Measurements from ENCODE around the gene SEMA5A.

Gene SEMA5A

GRCh38 chr5:9212605-9213004 lies 333.3 kb downstream of the SEMA5A start:
- Histone ChIP-seq H3K27ac (ENCODE audit: low read length) (no peak overlapping the region), H3K27me3 (ENCODE audit: control insufficient read depth, insufficient read depth, low read length) (no peaks in the 10 kb centered on the region), H3K4me1 (ENCODE audit: control insufficient read depth, low read depth, low read length) (no peaks in the 10 kb centered on the region), H3K9me3 (ENCODE audit: control insufficient read depth, low read depth, low read length) (no peaks in the 10 kb centered on the region), H3K9ac (ENCODE audit: low read length) (no peak overlapping the region), H3K4me3 (ENCODE audit: low read length) (no peak overlapping the region), H3K36me3 (ENCODE audit: control insufficient read depth, low read depth, low read length) (no peaks in the 10 kb centered on the region)

DNA sequence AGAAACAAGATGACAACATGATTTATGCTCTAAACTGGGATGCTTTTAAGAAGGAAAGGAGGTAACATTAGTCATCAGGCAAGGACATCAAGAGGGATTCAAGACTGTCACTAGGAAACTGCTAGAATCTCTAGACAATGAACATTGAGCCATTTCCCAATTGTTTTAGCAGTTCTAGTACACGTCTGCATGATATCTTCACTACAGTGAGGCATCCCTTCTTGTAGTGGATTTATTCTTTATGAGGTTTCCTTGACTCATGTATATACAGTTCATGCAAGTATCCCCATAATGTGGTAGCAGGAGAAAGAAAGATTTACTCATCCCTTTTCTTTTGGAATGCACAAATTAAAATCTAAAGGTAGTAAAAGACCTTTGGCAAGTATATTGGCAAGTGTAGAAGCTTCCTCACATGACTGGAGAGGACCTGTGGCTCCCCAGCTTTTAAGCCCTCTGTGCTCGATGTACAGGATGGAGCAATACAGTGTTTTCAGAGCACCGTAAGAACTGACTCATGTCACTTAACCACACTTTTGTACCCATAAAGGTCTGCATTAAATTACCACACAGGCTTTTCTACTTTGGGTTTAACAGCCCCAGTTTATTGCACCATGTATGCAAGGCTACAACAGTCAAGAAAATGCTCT lies 335.9 kb downstream of the SEMA5A start:
- no peaks in the 10 kb centered on the region for H3K27me3 ChIP-seq (ENCODE audit: control insufficient read depth, insufficient read depth, low read length)
- no peak overlapping the region for H3K4me3 ChIP-seq (ENCODE audit: low read length)
- no peaks in the 10 kb centered on the region for H3K4me1 ChIP-seq (ENCODE audit: control insufficient read depth, low read depth, low read length)
- H3K9ac ChIP-seq (ENCODE audit: low read length) = no peak overlapping the region
- H3K27ac ChIP-seq (ENCODE audit: low read length) = no peak overlapping the region
- no peaks in the 10 kb centered on the region for H3K36me3 ChIP-seq (ENCODE audit: control insufficient read depth, low read depth, low read length)
- H3K9me3 ChIP-seq (ENCODE audit: control insufficient read depth, low read depth, low read length) = no peaks in the 10 kb centered on the region

DNA sequence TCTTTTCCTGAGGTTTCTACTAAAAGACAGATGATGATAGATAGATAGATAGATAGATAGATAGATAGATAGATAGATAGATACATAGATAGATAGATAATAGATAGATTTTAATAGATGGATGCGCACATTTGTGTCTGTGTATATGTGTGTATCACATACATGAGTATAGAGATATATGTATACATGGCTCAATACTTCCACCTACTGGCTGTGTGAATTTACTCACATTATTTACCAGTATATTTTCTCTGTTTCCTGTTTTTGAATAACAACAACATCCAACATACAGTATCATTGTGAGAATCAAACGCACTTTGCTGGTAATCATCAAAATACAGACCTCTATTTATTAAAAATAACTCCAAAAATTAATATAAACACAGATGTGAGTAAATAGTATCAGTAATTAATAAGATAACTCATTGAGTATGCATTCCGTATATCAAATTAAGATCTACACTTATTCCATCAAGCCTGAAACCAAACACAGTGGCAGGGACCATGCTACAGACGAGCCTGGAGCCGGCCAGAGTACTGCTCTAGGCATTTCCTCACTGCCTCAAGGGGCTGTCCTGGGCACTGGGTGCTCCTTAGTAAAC lies 338.0 kb downstream of the SEMA5A start:
- Histone ChIP-seq H3K36me3 (ENCODE audit: control insufficient read depth, low read depth, low read length) (no peaks in the 10 kb centered on the region), H3K27me3 (ENCODE audit: control insufficient read depth, insufficient read depth, low read length) (no peaks in the 10 kb centered on the region), H3K9me3 (ENCODE audit: control insufficient read depth, low read depth, low read length) (no peaks in the 10 kb centered on the region), H3K9ac (ENCODE audit: low read length) (no peak overlapping the region), H3K4me1 (ENCODE audit: control insufficient read depth, low read depth, low read length) (no peaks in the 10 kb centered on the region), H3K4me3 (ENCODE audit: low read length) (no peak overlapping the region), H3K27ac (ENCODE audit: low read length) (no peak overlapping the region)

- Histone ChIP-seq H3K27me3 (ENCODE audit: control insufficient read depth, insufficient read depth, low read length) (no peaks in the 10 kb centered on the region), H3K4me3 (ENCODE audit: low read length) (no peak overlapping the region), H3K4me1 (ENCODE audit: control insufficient read depth, low read depth, low read length) (no peaks in the 10 kb centered on the region), H3K9me3 (ENCODE audit: control insufficient read depth, low read depth, low read length) (no peaks in the 10 kb centered on the region), H3K27ac (ENCODE audit: low read length) (no peak overlapping the region), H3K9ac (ENCODE audit: low read length) (no peak overlapping the region), H3K36me3 (ENCODE audit: control insufficient read depth, low read depth, low read length) (no peaks in the 10 kb centered on the region)
Observed at GRCh38 chr5:9202636-9203035, 343.2 kb downstream of the SEMA5A start.

GRCh38 chr5:9201761-9202160 lies 344.1 kb downstream of the SEMA5A start:
- H3K4me1 ChIP-seq (ENCODE audit: control insufficient read depth, low read depth, low read length) = peaks cover 6% of the 10 kb centered on the region
- H3K36me3 ChIP-seq (ENCODE audit: control insufficient read depth, low read depth, low read length) = no peaks in the 10 kb centered on the region
- H3K9ac ChIP-seq (ENCODE audit: low read length) = no peak overlapping the region
- H3K9me3 ChIP-seq (ENCODE audit: control insufficient read depth, low read depth, low read length) = no peaks in the 10 kb centered on the region
- H3K4me3 ChIP-seq (ENCODE audit: low read length) = no peak overlapping the region
- H3K27ac ChIP-seq (ENCODE audit: low read length) = no peak overlapping the region
- no peaks in the 10 kb centered on the region for H3K27me3 ChIP-seq (ENCODE audit: control insufficient read depth, insufficient read depth, low read length)

DNA sequence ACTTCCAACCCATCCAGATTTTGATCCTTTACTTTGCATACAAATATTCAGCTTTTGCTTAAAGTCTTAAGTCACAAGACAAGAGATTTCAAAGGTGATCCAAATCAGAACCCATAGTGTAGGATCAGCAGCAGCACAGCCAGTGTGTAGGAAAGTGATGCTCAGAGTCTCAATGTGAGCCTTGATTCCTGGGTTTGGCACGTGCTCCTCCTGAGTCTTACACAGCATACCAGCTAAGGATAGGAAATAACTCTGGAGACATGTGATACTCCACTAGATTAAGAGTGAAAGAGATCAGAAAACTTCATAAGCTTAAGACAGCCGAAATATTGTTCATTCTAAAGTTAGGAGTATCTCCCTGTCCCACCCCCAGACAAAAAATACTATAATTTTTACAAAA lies 344.9 kb downstream of the SEMA5A start:
- Histone ChIP-seq H3K9me3 (ENCODE audit: control insufficient read depth, low read depth, low read length) (no peaks in the 10 kb centered on the region), H3K27me3 (ENCODE audit: control insufficient read depth, insufficient read depth, low read length) (no peaks in the 10 kb centered on the region), H3K4me3 (ENCODE audit: low read length) (no peak overlapping the region), H3K27ac (ENCODE audit: low read length) (no peak overlapping the region), H3K36me3 (ENCODE audit: control insufficient read depth, low read depth, low read length) (no peaks in the 10 kb centered on the region), H3K9ac (ENCODE audit: low read length) (no peak overlapping the region), H3K4me1 (ENCODE audit: control insufficient read depth, low read depth, low read length) (peaks cover 6% of the 10 kb centered on the region)

DNA sequence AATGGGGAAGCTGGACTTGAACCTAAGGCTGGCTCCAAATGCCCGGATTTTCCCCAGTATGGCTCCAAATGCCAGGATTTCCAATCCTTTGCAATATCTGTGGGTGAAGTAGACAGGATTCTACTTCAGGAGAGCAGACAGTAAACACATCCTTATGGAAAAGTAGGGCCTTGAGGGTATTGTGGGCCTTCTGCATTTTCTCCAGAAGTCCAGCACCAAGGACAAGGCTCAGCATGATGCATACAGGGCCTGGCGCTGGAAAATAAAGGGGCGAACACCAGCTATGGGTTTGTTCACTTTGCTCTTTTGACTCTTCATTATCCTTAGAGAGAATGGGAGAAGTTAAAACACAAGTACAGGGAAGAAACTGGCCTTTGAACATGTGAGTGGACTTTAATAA lies 347.5 kb downstream of the SEMA5A start:
- no peak overlapping the region for H3K27ac ChIP-seq (ENCODE audit: low read length)
- H3K4me3 ChIP-seq (ENCODE audit: low read length) = no peak overlapping the region
- H3K36me3 ChIP-seq (ENCODE audit: control insufficient read depth, low read depth, low read length) = no peaks in the 10 kb centered on the region
- no peaks in the 10 kb centered on the region for H3K9me3 ChIP-seq (ENCODE audit: control insufficient read depth, low read depth, low read length)
- peaks cover 6% of the 10 kb centered on the region for H3K4me1 ChIP-seq (ENCODE audit: control insufficient read depth, low read depth, low read length)
- no peak overlapping the region for H3K9ac ChIP-seq (ENCODE audit: low read length)
- H3K27me3 ChIP-seq (ENCODE audit: control insufficient read depth, insufficient read depth, low read length) = no peaks in the 10 kb centered on the region

GRCh38 chr5:9197881-9198260 lies 348.0 kb downstream of the SEMA5A start:
- Histone ChIP-seq H3K9ac (ENCODE audit: low read length) (no peak overlapping the region), H3K4me1 (ENCODE audit: control insufficient read depth, low read depth, low read length) (peaks cover 6% of the 10 kb centered on the region), H3K4me3 (ENCODE audit: low read length) (no peak overlapping the region), H3K36me3 (ENCODE audit: control insufficient read depth, low read depth, low read length) (no peaks in the 10 kb centered on the region), H3K9me3 (ENCODE audit: control insufficient read depth, low read depth, low read length) (no peaks in the 10 kb centered on the region), H3K27me3 (ENCODE audit: control insufficient read depth, insufficient read depth, low read length) (no peaks in the 10 kb centered on the region), H3K27ac (ENCODE audit: low read length) (no peak overlapping the region)

GRCh38 chr5:9196403-9197227 lies 349.3 kb downstream of the SEMA5A start:
- Histone ChIP-seq H3K4me1 (ENCODE audit: control insufficient read depth, low read depth, low read length) (peaks cover 9% of the 10 kb centered on the region), H3K27me3 (ENCODE audit: control insufficient read depth, insufficient read depth, low read length) (no peaks in the 10 kb centered on the region), H3K27ac (ENCODE audit: low read length) (no peak overlapping the region), H3K36me3 (ENCODE audit: control insufficient read depth, low read depth, low read length) (no peaks in the 10 kb centered on the region), H3K9ac (ENCODE audit: low read length) (no peak overlapping the region), H3K4me3 (ENCODE audit: low read length) (no peak overlapping the region), H3K9me3 (ENCODE audit: control insufficient read depth, low read depth, low read length) (no peaks in the 10 kb centered on the region)

DNA sequence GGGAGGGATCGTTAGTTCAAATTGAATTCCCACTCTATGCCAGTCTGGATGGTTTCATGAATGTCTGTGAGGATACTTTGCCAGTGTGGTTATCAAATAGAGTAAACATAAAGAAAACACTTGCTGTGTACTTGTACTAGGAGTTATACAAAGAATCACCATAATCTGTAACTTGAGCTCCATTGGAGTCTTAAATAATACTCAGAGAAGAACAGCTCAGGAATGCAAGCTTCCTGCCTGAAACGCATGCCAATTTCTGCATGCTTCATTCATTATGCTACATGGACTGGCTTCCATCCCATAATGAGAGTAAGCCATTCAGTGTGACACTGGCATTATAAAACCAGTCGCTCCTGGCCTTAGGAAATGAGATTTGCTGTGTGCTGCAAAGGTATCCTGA lies 351.4 kb downstream of the SEMA5A start:
- Histone ChIP-seq H3K9ac (ENCODE audit: low read length) (no peak overlapping the region), H3K27me3 (ENCODE audit: control insufficient read depth, insufficient read depth, low read length) (no peaks in the 10 kb centered on the region), H3K9me3 (ENCODE audit: control insufficient read depth, low read depth, low read length) (no peaks in the 10 kb centered on the region), H3K4me1 (ENCODE audit: control insufficient read depth, low read depth, low read length) (peaks cover 9% of the 10 kb centered on the region), H3K4me3 (ENCODE audit: low read length) (no peak overlapping the region), H3K27ac (ENCODE audit: low read length) (no peak overlapping the region), H3K36me3 (ENCODE audit: control insufficient read depth, low read depth, low read length) (no peaks in the 10 kb centered on the region)

GRCh38 chr5:9192266-9192665 lies 353.6 kb downstream of the SEMA5A start:
- Histone ChIP-seq H3K27ac (ENCODE audit: low read length) (no peak overlapping the region), H3K27me3 (ENCODE audit: control insufficient read depth, insufficient read depth, low read length) (no peaks in the 10 kb centered on the region), H3K9me3 (ENCODE audit: control insufficient read depth, low read depth, low read length) (no peaks in the 10 kb centered on the region), H3K4me1 (ENCODE audit: control insufficient read depth, low read depth, low read length) (peaks cover 6% of the 10 kb centered on the region), H3K4me3 (ENCODE audit: low read length) (no peak overlapping the region), H3K36me3 (ENCODE audit: control insufficient read depth, low read depth, low read length) (no peaks in the 10 kb centered on the region), H3K9ac (ENCODE audit: low read length) (no peak overlapping the region)

Measured in iPS-18a (cell line).